RWPE2 (cell line): ENCODE data around the gene NRAP.

Experiments used
- ATAC-seq: fragments of 200-7000 bp; cut with Tn5 transposase; 3 replicates; pipeline ENCODE4 v1.9.1; 2021; ENCODE audit warnings: low read depth
- DNase-seq: peaks from one replicate; pipeline ENCODE4 v3.0.0-alpha.2; 2020; ENCODE audit warnings: low spot score
- H3K27ac ChIP-seq: fragments of 450-650 bp; 2 replicates; pipeline ENCODE4 v1.5.1; 2017; ENCODE audit warnings: mild to moderate bottlenecking; ENCODE audit not compliant: poor library complexity, severe bottlenecking
- H3K27me3 ChIP-seq: fragments of 250-450 bp; sonication (Bioruptor Pico); 2 replicates; pipeline ENCODE4 v1.5.1; 2021; ENCODE audit warnings: mild to moderate bottlenecking, moderate library complexity; ENCODE audit not compliant: insufficient read depth, poor library complexity, severe bottlenecking
- H3K36me3 ChIP-seq: fragments of 250-450 bp; sonication (Bioruptor Pico); 2 replicates; pipeline ENCODE4 v1.5.1; 2020; ENCODE audit warnings: low read depth, mild to moderate bottlenecking, moderate library complexity
- H3K4me1 ChIP-seq: fragments of 250-450 bp; sonication (Bioruptor Pico); 2 replicates; pipeline ENCODE4 v1.5.1; 2021; ENCODE audit warnings: mild to moderate bottlenecking, moderate library complexity; ENCODE audit not compliant: insufficient read depth, poor library complexity, severe bottlenecking
- H3K4me3 ChIP-seq: fragments of 250-450 bp; sonication (Bioruptor Pico); 2 replicates; pipeline ENCODE4 v1.5.1; 2021; ENCODE audit warnings: mild to moderate bottlenecking, moderate library complexity; ENCODE audit not compliant: severe bottlenecking
- H3K9me3 ChIP-seq: fragments of 250-450 bp; sonication (Bioruptor Pico); 2 replicates; pipeline ENCODE4 v1.5.1; 2021; ENCODE audit warnings: mild to moderate bottlenecking, moderate library complexity; ENCODE audit not compliant: severe bottlenecking
- TF ChIP-seq, protein P1 (sequence below): fragments of 450-650 bp; IDR thresholded peaks from one replicate; pipeline ENCODE4 v1.5.1; 2017; ENCODE audit warnings: mild to moderate bottlenecking, moderate library complexity; ENCODE audit not compliant: poor library complexity, severe bottlenecking

Gene NRAP

DNA sequence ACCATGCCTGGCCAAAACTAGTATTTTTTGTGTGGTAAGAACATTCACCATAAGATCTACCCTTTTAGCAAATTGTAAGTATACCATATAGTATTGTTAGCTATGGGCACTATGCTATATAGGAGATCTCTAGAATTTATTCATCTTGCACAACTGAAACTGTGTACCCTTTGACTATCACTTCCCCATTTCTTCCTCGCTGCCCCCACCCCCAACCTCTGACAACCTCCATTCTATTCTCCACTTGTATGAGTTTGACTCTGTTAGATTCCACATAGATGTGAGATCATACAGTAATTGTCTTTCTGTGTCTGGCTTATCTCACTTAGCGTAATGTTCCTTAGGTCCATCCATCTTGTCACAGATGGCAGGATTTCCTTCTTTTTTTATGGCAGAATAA, 19.5 kb upstream of the NRAP start:
- no peaks in the 10 kb centered on the region for H3K27me3 ChIP-seq
- DNase-seq (no peak), ATAC-seq (no peak)
- H3K27ac ChIP-seq: no peak overlapping the region
- TF ChIP-seq, protein P1, sequence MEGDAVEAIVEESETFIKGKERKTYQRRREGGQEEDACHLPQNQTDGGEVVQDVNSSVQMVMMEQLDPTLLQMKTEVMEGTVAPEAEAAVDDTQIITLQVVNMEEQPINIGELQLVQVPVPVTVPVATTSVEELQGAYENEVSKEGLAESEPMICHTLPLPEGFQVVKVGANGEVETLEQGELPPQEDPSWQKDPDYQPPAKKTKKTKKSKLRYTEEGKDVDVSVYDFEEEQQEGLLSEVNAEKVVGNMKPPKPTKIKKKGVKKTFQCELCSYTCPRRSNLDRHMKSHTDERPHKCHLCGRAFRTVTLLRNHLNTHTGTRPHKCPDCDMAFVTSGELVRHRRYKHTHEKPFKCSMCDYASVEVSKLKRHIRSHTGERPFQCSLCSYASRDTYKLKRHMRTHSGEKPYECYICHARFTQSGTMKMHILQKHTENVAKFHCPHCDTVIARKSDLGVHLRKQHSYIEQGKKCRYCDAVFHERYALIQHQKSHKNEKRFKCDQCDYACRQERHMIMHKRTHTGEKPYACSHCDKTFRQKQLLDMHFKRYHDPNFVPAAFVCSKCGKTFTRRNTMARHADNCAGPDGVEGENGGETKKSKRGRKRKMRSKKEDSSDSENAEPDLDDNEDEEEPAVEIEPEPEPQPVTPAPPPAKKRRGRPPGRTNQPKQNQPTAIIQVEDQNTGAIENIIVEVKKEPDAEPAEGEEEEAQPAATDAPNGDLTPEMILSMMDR: no peak
- no peak overlapping the region for H3K4me3 ChIP-seq
- no peaks in the 10 kb centered on the region for H3K4me1 ChIP-seq
- peaks cover 16% of the 10 kb centered on the region for H3K36me3 ChIP-seq
- peaks cover 6% of the 10 kb centered on the region for H3K9me3 ChIP-seq

GRCh38 chr10:113681533-113682470, 18.0 kb upstream of the NRAP start:
- peaks cover 16% of the 10 kb centered on the region for H3K36me3 ChIP-seq
- H3K4me1 ChIP-seq: no peaks in the 10 kb centered on the region
- H3K27ac ChIP-seq: peak overlapping the region; percentile 65
- peaks cover 5% of the 10 kb centered on the region for H3K9me3 ChIP-seq
- TF ChIP-seq, protein P1: no peak
- no peaks in the 10 kb centered on the region for H3K27me3 ChIP-seq
- H3K4me3 ChIP-seq: no peak overlapping the region
- ATAC-seq (no peak), DNase-seq (no peak)

GRCh38 chr10:113680190-113681111, 16.6 kb upstream of the NRAP start:
- no peak for DNase-seq

DNA sequence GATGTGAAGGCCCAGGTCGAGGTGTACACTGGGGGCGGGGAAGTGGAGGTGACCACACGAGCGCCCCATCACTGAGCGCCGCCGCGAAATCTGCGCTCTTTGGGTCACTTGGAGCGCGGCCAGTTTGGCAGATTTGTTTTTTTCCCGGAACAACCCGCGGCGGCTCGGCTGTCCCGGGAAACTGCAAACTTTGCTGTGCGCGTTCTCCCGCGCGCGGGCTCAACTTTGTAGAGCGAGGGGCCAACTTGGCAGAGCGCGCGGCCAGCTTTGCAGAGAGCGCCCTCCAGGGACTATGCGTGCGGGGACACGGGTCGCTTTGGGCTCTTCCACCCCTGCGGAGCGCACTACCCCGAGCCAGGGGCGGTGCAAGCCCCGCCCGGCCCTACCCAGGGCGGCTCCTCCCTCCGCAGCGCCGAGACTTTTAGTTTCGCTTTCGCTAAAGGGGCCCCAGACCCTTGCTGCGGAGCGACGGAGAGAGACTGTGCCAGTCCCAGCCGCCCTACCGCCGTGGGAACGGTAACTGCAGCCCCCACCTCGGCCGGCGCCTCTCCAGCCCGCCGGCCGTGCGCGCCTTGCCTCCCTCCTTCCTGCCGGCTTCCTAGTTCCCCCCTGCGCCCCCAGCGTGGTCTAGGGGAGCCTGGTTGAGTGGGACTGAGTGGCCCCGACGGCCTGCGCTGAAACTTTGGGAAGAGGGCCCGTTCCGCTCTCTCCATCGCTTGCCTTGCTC, 15.8 kb upstream of the NRAP start, which contains the start of gene CASP7:
Gene CASP7, plus strand, starts transcription at position 450 of the 727 bp plus-strand sequence. CDS start 17,582 bp downstream, outside the sequence.
- Histone ChIP-seq H3K9me3 (no peaks in the 10 kb centered on the region), H3K4me1 (no peaks in the 10 kb centered on the region), H3K36me3 (peaks cover 12% of the 10 kb centered on the region), H3K4me3 (peak within 1 kb of the TSS; percentile 87), H3K27ac (peak within 1 kb of the TSS; percentile 65), H3K27me3 (no peaks in the 10 kb centered on the region)
- peak; percentile 76 for DNase-seq
- TF ChIP-seq, protein P1: peak; percentile 61
- ATAC-seq: peak; percentile 82

More at GRCh38 chr10:113680190-113681111, 16.6 kb upstream of the NRAP start:
- Histone ChIP-seq H3K4me3 (peak overlapping the region; percentile 87), H3K27me3 (no peaks in the 10 kb centered on the region), H3K9me3 (no peaks in the 10 kb centered on the region), H3K4me1 (no peaks in the 10 kb centered on the region), H3K36me3 (peaks cover 16% of the 10 kb centered on the region), H3K27ac (peak overlapping the region; percentile 65)
- peak; percentile 47 for ATAC-seq
- TF ChIP-seq, protein P1: no peak
